Stimulated activated CD4-positive, alpha-beta T cell treated with anti-CD3 and anti-CD28 coated beads, Interleukin-12 subunit alpha, Interleukin-12 subunit beta, amount 100 ng/mL, for 4 hours (primary cell): Measurements from ENCODE around the gene DBH.

Experiments used
- DNase-seq: peaks from one replicate; pipeline ENCODE4 v3.0.0-alpha.2; 2020

Gene DBH

GRCh38 chr9:133635533-133636531 lies at the start of gene DBH:
Gene DBH, plus strand, starts transcription at chr9:133636363. Its CDS starts 9 bp downstream, at chr9:133636372.
- no peak for DNase-seq

DNA sequence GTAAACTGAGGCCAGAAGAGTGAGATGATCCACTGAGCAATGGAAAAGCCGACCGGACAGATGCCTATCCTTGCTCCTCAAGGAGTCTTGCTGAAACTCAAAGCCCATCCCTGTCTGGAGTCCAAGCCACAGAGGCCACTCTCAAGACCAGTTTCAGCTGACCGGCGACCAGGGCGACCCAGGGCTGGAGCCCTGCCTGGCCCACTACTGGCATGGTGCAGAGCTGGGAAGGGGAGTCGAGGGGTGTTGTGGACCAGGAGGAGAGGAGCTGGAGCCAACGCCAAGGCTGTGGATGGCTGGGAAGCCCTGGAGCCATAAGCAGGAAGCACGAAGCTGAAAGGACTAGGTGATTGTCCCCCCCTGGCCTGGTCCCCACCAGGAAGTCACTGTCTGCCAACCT lies 49.1 kb upstream of the DBH start:
- no peak for DNase-seq

- DNase-seq = no peak
Measured at GRCh38 chr9:133587466-133587865, 48.7 kb upstream of the DBH start.

DNA sequence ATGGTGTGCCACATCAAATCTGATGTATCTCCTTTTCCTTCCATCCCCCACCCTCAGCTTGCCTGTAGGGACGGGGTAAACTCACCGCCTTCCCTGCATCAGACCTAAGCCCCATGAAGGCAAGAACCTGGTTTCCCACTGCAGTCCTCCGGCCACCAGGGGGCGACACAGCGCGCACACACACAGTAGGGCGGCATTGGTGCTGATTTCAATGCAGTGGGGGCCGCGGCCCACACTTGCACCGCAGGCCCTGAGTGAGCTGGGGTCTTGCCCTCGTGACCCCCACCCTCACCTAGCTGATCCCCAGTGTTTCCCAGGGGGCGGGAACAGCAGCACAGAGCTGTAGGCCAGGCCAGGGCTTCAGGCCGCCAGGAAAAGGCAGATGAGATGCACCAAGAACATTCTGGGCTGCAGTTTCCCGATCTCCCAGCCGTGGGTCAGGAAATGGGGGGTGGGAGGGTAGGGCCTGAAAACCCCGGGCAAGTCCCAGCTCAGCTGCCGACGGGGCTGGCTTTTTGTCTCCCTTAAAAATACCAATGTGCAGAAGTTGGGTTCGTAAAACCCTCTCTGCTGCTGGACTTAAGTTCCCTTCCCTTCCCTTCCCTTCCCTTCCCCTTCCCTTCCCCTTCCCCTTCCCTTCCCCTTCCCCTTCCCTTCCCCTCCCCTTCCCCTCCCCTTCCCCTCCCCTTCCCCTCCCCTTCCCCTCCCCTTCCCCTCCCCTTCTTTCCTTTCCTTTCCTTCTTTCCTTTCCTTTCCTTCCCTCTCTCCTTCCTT lies 46.5 kb upstream of the DBH start:
- peak; percentile 52 for DNase-seq

DNA sequence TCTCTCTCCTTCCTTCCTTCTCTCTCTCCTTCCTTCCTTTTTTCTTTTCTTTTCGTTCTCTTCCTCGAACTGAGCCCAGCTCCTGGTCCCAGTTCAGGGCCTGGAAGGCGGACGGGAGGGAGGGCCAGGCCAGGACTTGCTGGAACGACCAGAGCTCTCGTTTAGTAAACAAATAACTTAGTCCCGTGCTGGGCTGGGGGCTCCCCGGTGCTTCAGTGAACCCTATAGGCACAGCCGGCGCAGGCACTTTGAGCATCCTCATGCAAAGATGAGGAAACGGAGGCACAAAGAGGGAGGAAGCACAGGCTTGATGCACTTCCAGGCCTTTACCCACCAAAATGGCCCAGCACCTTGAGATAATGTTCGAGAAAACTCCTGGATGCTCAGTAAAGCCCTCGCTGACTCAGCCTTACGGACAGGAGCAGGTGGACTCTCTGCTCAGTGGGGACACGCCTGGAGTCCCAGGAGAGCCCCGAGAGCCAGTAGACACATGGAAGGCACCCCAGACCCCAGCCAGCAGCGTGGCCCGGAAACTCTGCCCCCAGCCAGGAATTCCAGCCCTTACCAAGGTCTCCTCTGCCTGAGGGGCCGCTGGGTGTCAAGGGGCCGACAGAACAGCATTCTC lies 45.8 kb upstream of the DBH start:
- no peak for DNase-seq

GRCh38 chr9:133591116-133591910 lies 44.9 kb upstream of the DBH start:
- DNase-seq = no peak

DNA sequence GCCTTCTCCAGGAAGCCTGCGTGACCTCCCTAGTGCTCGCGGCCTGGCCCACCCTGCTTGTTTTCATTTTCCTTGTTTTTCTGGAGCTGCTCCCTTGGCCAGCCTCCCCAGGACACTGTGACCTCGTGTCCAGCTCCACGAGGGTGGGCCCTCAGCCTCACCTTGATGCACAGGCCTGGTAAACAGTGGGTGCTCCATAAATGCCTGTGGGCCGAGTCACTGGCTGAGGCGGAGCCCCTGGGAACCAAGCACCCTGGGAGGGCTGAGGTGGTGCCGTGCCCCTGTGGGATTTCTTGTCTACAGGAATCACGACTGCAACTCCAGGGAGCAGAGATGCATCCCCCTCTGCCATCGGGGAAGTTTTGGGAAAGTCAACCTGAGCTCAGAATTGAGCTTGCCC lies 44.2 kb upstream of the DBH start:
- DNase-seq = no peak

DNA sequence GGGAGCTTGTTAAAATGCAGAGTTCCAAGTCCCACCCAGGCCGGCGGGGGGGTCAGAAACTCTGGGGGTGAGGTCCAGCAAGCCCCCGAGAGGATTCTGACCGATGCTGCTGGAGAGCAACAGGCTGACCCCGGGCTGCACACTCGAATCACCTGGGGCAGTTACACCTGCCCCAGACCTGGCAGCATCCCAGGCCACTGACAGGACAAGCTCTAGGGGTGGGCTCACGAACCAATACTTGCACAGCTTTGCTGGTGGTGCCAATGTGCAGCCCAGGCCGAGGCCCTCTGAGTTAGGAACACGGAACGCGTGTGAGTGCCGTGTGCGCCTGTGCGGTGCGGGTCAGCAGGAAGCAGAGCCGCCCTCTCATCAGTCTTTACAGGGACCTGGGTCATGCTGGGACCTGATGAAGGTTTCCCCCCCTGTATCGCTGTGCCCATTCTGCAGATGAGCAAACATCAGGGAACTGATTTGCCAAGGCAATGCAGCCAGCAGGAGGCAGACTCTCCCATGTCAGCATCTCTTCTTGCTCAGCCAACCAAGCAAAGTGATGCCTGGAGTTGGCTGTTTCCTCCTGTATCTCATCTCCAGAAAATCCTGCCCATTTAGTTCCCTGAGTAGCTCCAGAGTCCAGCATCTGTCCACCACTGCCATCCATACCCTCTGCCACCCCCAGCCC lies 43.3 kb upstream of the DBH start:
- no peak for DNase-seq

- DNase-seq = no peak
Measured at GRCh38 chr9:133593587-133594253, 42.4 kb upstream of the DBH start.

- DNase-seq = no peak
Measured at GRCh38 chr9:133594310-133594709, 41.9 kb upstream of the DBH start.

GRCh38 chr9:133595910-133596309 lies 40.3 kb upstream of the DBH start:
- no peak for DNase-seq

DNA sequence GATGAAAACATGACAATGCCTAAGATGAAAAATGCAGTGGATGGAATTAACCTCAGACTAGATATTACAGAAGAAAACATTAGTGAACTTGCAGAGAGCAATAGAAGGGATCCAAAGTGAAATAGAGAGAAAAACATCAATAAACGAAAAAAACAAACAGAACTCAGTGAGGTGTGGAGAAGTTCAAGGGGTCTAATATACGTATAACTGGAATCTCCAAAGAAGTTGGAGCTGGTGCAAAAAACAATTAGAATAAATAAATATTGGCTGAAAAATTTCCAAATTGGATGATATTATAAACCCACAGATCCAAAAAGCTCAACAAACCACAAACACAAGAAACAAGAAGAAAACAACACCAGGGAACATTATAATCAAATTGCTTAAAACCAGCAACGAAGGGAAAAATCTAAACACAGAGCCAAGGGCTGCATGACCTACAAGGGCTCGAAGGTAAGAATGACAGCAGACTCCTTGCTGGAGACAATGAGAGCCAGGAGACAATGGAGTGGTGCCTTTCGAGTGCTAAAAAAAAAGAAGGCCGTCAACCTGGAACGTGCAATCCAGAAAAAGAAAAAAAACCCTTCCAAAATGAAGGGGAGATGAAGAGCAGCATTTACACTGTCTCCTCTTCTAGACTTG lies 38.7 kb upstream of the DBH start:
- DNase-seq = no peak

- no peak for DNase-seq
Measured at GRCh38 chr9:133598978-133599377, 37.2 kb upstream of the DBH start.

GRCh38 chr9:133599470-133600173 lies 36.5 kb upstream of the DBH start:
- DNase-seq = no peak

DNA sequence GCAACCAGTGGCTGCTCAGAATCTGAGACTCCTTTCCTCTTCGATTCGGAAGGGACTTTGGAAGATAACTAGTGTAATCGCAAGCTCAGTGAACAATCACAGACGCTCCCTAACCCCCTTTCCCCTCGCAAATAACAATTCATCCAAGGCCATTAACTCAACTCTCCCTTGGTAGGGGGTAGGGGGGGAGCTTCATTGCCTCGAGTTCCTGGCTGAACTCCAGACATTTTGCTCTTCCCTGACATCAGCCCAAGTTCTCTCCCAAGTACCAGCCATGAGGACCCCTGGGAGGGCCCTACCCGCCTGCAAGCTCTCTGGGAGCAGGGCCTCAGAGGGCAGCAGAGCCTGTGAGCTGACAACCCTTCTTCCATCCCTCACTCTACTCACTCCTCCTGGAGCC lies 35.4 kb upstream of the DBH start:
- no peak for DNase-seq

GRCh38 chr9:133601746-133602145 lies 34.4 kb upstream of the DBH start:
- no peak for DNase-seq

DNA sequence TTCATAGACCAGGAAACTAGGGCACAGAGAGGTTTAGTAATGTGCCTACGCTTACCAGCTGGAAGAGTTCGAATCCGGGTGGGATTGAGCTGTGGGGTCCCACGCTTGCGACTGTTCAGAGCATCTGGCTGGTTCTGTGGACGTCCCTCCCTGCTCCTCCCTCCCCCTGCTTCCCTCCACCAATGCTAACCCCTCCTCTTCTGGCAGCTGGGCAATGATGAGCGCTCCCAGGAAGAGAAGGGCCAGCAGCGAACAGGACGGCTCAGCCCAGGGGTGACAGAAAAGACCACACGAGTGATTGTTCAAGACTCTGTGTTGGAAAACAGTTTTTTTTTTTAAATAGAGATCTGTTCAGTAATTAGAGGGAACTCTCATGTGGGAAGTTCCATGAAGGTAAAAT lies 33.9 kb upstream of the DBH start:
- no peak for DNase-seq

- no peak for DNase-seq
Measured at GRCh38 chr9:133603135-133603927, 32.8 kb upstream of the DBH start.

DNA sequence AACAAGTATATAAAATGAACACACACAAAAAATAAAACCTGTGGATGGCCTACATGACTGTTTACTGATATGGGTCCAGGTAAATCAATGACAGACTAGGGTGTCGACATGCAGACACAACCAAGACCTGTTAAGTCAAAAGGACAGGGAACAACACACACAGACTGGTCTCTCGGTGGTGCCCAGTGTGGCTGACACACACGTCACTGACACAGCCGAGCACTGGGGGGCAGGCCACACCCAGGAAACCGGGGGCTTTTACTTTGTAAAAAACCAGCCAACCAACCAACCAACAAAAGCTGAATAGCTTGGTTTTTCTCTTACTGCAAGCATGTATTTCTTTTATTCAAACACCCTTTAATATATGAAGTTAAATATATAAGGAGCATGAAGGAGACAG lies 31.9 kb upstream of the DBH start:
- DNase-seq = peak; percentile 12
